Omental fat pad (tissue), 4 donors: Measurements from ENCODE around the gene LILRB1. TPM values are rescaled to one million over a fixed set of nuclear protein-coding genes. Genes with fewer than 3 reads are reported as not detected.

Experiments used
- ATAC-seq: fragments of 150-250 bp; one replicate; pipeline ENCODE4 v1.9.1; 2016; ENCODE audit warnings: mild to moderate bottlenecking, moderate library complexity; ENCODE audit not compliant: low FRiP score
- DNase-seq: peaks from one replicate; pipeline ENCODE4 v3.0.0-alpha.2; 2019; ENCODE audit warnings: low spot score
- total RNA-seq, 4 donors: library from RNA; depleted of rRNA; stranded (reverse); fragments of >200 nt; gene quantifications; one replicate each; pipeline ENCODE4 v1.1.0, GENCODE V29; 2016
- TF ChIP-seq, protein P1 (sequence below), 3 donors: fragments of 450-650 bp; IDR thresholded peaks; one replicate each; pipeline ENCODE4 v1.5.1; 2016 to 2017; ENCODE audit warnings: antibody characterized with exemption in 3 of 3, mild to moderate bottlenecking in 3 of 3, moderate library complexity in 2 of 3

The LILRB1 gene
- total RNA-seq, 4 donors from 2014 or later, result 1.4 to 17.3 (median 6.1) TPM

GRCh38 chr19:54660964-54661363, 30.7 kb downstream of the LILRB1 start:
- no peak for DNase-seq
- no peak for ATAC-seq
- TF ChIP-seq, protein P1, sequence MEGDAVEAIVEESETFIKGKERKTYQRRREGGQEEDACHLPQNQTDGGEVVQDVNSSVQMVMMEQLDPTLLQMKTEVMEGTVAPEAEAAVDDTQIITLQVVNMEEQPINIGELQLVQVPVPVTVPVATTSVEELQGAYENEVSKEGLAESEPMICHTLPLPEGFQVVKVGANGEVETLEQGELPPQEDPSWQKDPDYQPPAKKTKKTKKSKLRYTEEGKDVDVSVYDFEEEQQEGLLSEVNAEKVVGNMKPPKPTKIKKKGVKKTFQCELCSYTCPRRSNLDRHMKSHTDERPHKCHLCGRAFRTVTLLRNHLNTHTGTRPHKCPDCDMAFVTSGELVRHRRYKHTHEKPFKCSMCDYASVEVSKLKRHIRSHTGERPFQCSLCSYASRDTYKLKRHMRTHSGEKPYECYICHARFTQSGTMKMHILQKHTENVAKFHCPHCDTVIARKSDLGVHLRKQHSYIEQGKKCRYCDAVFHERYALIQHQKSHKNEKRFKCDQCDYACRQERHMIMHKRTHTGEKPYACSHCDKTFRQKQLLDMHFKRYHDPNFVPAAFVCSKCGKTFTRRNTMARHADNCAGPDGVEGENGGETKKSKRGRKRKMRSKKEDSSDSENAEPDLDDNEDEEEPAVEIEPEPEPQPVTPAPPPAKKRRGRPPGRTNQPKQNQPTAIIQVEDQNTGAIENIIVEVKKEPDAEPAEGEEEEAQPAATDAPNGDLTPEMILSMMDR (IDR thresholded peaks at IDR 0.05), result no peak

DNA sequence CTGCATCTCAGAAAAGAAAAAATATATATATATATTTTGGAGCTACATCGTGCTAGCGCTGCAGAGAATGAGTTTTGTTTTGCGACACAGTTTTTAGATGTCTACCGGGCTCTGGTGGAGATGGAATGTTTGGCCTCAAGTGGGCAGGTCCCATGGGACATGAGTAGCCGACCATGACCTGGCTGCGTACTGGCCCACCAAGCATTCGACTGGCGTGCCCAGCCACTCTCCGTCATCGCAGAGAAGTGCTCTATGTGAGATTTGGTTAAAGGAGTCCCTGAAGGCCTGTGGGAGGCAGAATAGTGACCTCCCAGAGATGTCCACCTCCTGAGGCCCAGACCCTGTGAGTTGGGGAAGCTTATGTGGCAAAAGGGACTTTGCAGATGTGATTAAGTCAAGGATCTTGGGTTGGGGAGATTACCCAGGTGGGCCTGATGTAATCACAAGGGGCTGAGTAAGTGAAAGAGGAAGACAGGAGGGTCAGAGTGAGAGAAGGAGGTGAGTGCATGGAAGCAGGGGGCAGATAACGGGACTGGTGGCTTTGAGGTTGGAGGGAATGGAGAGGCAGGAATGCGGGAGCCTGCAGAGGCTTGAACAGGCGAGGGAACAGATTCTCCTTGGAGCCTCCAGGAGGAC, 31.7 kb downstream of the LILRB1 start:
- TF ChIP-seq, protein P1 (IDR thresholded peaks at IDR 0.05), result no peak
- ATAC-seq (no peak), DNase-seq (no peak)

- no peak for DNase-seq
- no peak for ATAC-seq
- TF ChIP-seq, protein P1 (IDR thresholded peaks at IDR 0.05), result no peak
These were observed 32.4 kb downstream of the LILRB1 start, which contains the start of gene LILRB4 for GRCh38 chr19:54662730-54663129. Gene LILRB4 (plus strand): TSS chr19:54662985. CDS start chr19:54663034, 49 bp downstream.

DNA sequence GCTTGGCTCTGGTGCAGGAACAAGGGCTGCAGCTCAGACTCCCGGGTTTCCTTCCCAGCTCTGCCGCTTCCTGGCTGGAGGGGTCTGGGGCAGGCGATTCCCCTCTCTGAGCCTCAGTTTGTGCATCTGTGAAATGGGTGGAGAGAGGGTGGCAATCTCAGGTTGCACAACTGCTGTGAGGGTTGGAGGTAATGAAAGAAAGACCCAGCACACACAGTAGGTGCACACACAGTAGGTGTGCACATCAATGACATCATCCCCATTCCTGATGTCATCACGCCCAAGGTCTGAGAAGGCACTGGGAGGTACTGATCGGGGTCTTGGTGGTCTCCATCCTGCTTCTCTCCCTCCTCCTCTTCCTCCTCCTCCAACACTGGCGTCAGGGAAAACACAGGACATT, 35.2 kb downstream of the LILRB1 start:
- TF ChIP-seq, protein P1 (IDR thresholded peaks at IDR 0.05), result no peak
- ATAC-seq (no peak), DNase-seq (no peak)

DNA sequence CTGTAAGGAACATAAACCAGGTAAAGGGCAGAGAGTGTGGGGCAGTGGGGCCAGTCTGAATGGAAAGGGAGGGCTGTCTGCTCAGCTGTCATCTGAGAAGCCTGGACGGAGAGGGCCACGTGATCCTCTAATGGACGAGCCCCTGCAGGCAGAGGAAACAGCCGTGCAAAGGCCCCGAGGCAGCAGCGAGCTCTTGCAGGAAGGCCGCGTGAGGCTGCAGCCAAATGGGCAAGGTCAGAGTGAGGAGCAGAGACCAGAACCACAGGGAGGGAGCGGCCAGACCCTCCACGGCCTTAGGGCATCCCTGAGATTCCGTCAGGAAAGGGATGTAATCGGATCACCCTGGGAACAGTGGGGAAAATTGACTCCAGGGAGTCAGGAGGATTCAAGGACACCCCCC, 36.9 kb downstream of the LILRB1 start:
- DNase-seq, result no peak
- TF ChIP-seq, protein P1 (IDR thresholded peaks at IDR 0.05), result no peak
- no peak for ATAC-seq

DNA sequence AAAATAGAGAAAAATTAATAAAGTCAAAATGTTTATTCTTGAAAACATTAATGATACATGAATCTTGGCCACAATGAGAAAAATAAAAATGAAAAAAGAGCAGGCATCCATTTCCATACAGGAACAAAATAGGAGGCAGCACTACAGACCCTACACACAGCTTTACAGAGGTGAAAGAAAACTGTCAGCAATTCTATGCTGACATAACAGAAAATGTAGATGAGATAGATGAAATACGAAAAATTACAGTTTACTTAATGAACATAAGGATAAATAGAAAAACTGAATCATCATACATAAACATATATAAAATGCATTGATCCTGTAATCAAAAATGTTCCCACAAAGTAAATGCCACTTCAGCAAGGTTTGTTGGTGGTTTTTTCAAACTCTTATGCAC, 38.1 kb downstream of the LILRB1 start:
- DNase-seq (no peak), ATAC-seq (no peak)
- TF ChIP-seq, protein P1 (IDR thresholded peaks at IDR 0.05), result no peak
